ENCODE data around the gene COL26A1.
"Not testable (repeated sequence)": the region's sequence is repeated elsewhere in the genome, so short reads cannot be mapped to it uniquely, and the experiment has no call there.

The COL26A1 gene

GRCh38 chr7:101598986-101599771 is 236.5 kb downstream of the COL26A1 start:
- DNase-seq (ENCODE audit: low spot score): no peak

- DNase-seq (ENCODE audit: low spot score): no peak
These were observed 237.1 kb downstream of the COL26A1 start for GRCh38 chr7:101599787-101600186.

GRCh38 chr7:101602082-101602481 is 239.4 kb downstream of the COL26A1 start:
- no peak for DNase-seq (ENCODE audit: low spot score)

- peak; percentile 90 for DNase-seq (ENCODE audit: low spot score)
These were observed 240.0 kb downstream of the COL26A1 start for GRCh38 chr7:101602484-101603241.

- DNase-seq (ENCODE audit: low spot score): no peak
These were observed 241.8 kb downstream of the COL26A1 start for GRCh38 chr7:101604331-101604933.

GRCh38 chr7:101604934-101605332 is 242.3 kb downstream of the COL26A1 start:
- DNase-seq (ENCODE audit: low spot score): not testable (repeated sequence)

GRCh38 chr7:101605611-101606497 is 243.2 kb downstream of the COL26A1 start:
- DNase-seq (ENCODE audit: low spot score): no peak

GRCh38 chr7:101606498-101606923 is 243.8 kb downstream of the COL26A1 start:
- DNase-seq (ENCODE audit: low spot score): no peak

Measured in AG20443 (cell line).